Breast epithelium (tissue), 4 donors: ENCODE data around the gene YTHDF2. TPM values are rescaled to one million over a fixed set of nuclear protein-coding genes. Genes with fewer than 3 reads are reported as not detected.
A peak's percentile ranks its signal among the peaks of the same experiment; 100 is the strongest.
"Not testable (repeated sequence)": the region's sequence is repeated elsewhere in the genome, so short reads cannot be mapped to it uniquely, and the experiment has no call there.

Experiments used
- DNase-seq, 2 donors: peaks; one replicate each; pipeline ENCODE4 v3.0.0-alpha.2; 2019; ENCODE audit warnings: low spot score in 2 of 2
- H3K27ac ChIP-seq, 2 donors: fragments of 200-600 bp; sonication (generic) in 1 of 2; one replicate each; pipeline ENCODE4 v1.5.1; 2016 to 2019; ENCODE audit warnings: mild to moderate bottlenecking in 1 of 2
- H3K27me3 ChIP-seq, 2 donors: fragments of 200-600 bp; sonication (generic) in 1 of 2; one replicate each; pipeline versions ENCODE4 v1.5.1 to v1.6.0; 2017 to 2019; ENCODE audit warnings: control low read depth in 1 of 2, mild to moderate bottlenecking in 1 of 2
- H3K36me3 ChIP-seq: fragments of 200-600 bp; one replicate; pipeline ENCODE4 v1.5.1; 2019
- H3K4me1 ChIP-seq, 2 donors: fragments of 200-600 bp; sonication (generic); one replicate each; pipeline ENCODE4 v1.5.1; 2016 to 2019; ENCODE audit warnings: control low read depth in 1 of 2
- H3K4me3 ChIP-seq, 3 donors: fragments of 200-600 bp; sonication (generic); 1 replicate in 2 of 3; 2 replicates in 1 of 3; pipeline ENCODE4 v1.5.1; 2016 to 2019; ENCODE audit warnings: mild to moderate bottlenecking in 3 of 3, moderate library complexity in 2 of 3
- H3K9me3 ChIP-seq, 2 donors: fragments of 200-600 bp; sonication (generic) in 1 of 2; one replicate each; pipeline ENCODE4 v1.5.1; 2016 to 2019; ENCODE audit warnings: control low read depth in 1 of 2
- POLR2A ChIP-seq: fragments of 450-650 bp; IDR thresholded peaks from one replicate; pipeline ENCODE4 v1.6.1; 2016; ENCODE audit warnings: antibody characterized with exemption, mild to moderate bottlenecking, moderate library complexity
- POLR2AphosphoS5 ChIP-seq, 3 donors: sonication (generic); formaldehyde crosslinking; IDR thresholded peaks; one replicate each; pipeline ENCODE4 v1.6.1; 2017; ENCODE audit warnings: antibody characterized with exemption in 3 of 3
- intact Hi-C: fragments of 100-400 bp; cut with DNase I; formaldehyde crosslinking; loops from one replicate; pipeline ENCODE4 v1.15.1; 2023; ENCODE audit warnings: low total_unique reads
- total RNA-seq, 3 donors: library from RNA; depleted of rRNA; stranded (reverse); fragments of >200 nt; gene quantifications; one replicate each; pipeline ENCODE4 v1.1.0, GENCODE V29; 2016
- TF ChIP-seq, protein P1 (sequence below), 3 donors: fragments of 450-650 bp; IDR thresholded peaks; one replicate each; pipeline ENCODE4 v1.5.1; 2016 to 2017; ENCODE audit warnings: antibody characterized with exemption in 3 of 3, mild to moderate bottlenecking in 3 of 3, moderate library complexity in 3 of 3

The YTHDF2 gene
- total RNA-seq, 3 donors from 2014 or later, result 43.5 to 74.1 (median 66.5) TPM

- H3K9me3 ChIP-seq, result no peaks in the 10 kb centered on the region
- H3K27me3 ChIP-seq, result no peaks in the 10 kb centered on the region
- peak in 1 of 2 donors; percentile 17 for DNase-seq
- H3K27ac ChIP-seq, result no peak overlapping the region
- H3K4me1 ChIP-seq, result no peaks in the 10 kb centered on the region
- intact Hi-C loops, result no loop called here
- no peak overlapping the region for H3K4me3 ChIP-seq
- TF ChIP-seq POLR2AphosphoS5 (IDR thresholded peaks at IDR 0.05) (no peak), POLR2A (no peak)
- TF ChIP-seq, protein P1, sequence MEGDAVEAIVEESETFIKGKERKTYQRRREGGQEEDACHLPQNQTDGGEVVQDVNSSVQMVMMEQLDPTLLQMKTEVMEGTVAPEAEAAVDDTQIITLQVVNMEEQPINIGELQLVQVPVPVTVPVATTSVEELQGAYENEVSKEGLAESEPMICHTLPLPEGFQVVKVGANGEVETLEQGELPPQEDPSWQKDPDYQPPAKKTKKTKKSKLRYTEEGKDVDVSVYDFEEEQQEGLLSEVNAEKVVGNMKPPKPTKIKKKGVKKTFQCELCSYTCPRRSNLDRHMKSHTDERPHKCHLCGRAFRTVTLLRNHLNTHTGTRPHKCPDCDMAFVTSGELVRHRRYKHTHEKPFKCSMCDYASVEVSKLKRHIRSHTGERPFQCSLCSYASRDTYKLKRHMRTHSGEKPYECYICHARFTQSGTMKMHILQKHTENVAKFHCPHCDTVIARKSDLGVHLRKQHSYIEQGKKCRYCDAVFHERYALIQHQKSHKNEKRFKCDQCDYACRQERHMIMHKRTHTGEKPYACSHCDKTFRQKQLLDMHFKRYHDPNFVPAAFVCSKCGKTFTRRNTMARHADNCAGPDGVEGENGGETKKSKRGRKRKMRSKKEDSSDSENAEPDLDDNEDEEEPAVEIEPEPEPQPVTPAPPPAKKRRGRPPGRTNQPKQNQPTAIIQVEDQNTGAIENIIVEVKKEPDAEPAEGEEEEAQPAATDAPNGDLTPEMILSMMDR (IDR thresholded peaks at IDR 0.05), result no peak
- no peaks in the 10 kb centered on the region for H3K36me3 ChIP-seq
Observed at GRCh38 chr1:28783363-28783762, 46.6 kb downstream of the YTHDF2 start.

DNA sequence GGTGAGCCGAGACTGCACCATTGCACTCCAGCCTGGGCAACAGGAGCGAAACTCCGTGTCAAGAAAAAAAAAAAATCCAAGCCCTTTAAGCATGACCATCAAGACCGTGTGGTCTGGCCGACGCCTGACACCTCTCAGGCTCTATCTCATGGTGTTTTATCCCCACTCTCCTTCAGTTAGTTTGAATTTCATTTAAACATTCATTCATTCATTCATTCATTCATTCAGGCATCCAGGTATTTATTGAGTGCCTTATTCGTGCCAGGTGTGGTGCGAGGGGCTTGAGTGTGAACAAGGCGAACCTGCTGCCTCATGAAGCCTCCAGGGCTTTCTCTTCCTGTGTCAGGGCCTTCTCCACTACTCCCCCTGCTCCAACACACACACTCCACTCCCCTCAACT, 52.7 kb downstream of the YTHDF2 start:
- DNase-seq, result no peak
- Histone ChIP-seq H3K9me3 (no peaks in the 10 kb centered on the region), H3K4me1 (no peaks in the 10 kb centered on the region), H3K27ac (no peak overlapping the region), H3K36me3 (no peaks in the 10 kb centered on the region), H3K27me3 (no peaks in the 10 kb centered on the region), H3K4me3 (no peak overlapping the region)
- no peak for TF ChIP-seq POLR2A
- TF ChIP-seq, protein P1 (IDR thresholded peaks at IDR 0.05), result no peak
- intact Hi-C loops, result no loop called here

GRCh38 chr1:28789816-28790215, 53.1 kb downstream of the YTHDF2 start:
- peak in 1 of 2 donors; percentile 15 for DNase-seq
- H3K36me3 ChIP-seq, result no peaks in the 10 kb centered on the region
- intact Hi-C loops, result no loop called here
- H3K9me3 ChIP-seq, result no peaks in the 10 kb centered on the region
- no peak overlapping the region for H3K4me3 ChIP-seq
- no peaks in the 10 kb centered on the region for H3K4me1 ChIP-seq
- H3K27me3 ChIP-seq, result no peaks in the 10 kb centered on the region
- no peak for TF ChIP-seq POLR2AphosphoS5 (IDR thresholded peaks at IDR 0.05)
- TF ChIP-seq, protein P1 (IDR thresholded peaks at IDR 0.05), result no peak
- no peak for TF ChIP-seq POLR2A
- no peak overlapping the region for H3K27ac ChIP-seq

DNA sequence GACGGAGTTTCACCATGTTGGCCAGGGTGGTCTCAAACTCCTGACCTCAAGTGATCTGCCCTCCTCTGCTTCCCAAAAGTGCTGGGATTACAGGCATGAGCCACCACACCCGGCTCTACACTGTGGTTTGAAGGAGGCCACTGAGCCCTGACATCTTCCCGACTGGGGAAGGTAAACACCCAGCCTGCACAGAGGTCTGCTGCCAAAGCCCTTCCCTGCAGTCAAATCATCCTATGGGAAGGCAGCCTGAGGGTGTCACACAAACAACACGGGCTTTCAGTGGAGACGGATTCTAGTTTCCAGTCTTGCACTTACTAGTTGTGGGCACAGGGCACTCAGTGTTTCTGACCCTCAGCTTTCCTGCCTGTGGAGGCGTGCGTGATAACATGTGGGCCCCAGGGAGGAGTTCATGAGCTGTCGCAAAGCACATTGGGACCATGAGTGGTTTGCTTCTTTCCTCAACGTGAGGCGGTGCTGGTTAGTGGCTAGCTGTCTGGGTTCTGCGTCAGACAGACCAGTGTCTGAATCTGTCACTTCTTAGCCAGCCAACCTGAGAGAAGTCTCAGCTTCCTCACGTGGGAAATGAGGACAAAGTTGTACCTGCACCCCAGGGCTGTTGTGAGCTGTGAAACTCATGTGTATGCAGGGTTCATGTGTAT, 53.8 kb downstream of the YTHDF2 start:
- Histone ChIP-seq H3K4me3 (no peak overlapping the region), H3K27ac (no peak overlapping the region), H3K36me3 (no peaks in the 10 kb centered on the region), H3K9me3 (no peaks in the 10 kb centered on the region), H3K4me1 (no peaks in the 10 kb centered on the region), H3K27me3 (no peaks in the 10 kb centered on the region)
- intact Hi-C loops, result no loop called here
- TF ChIP-seq, protein P1 (IDR thresholded peaks at IDR 0.05), result no peak
- TF ChIP-seq POLR2A (no peak), POLR2AphosphoS5 (IDR thresholded peaks at IDR 0.05) (no peak)
- peak in 1 of 2 donors; percentile 33 for DNase-seq

DNA sequence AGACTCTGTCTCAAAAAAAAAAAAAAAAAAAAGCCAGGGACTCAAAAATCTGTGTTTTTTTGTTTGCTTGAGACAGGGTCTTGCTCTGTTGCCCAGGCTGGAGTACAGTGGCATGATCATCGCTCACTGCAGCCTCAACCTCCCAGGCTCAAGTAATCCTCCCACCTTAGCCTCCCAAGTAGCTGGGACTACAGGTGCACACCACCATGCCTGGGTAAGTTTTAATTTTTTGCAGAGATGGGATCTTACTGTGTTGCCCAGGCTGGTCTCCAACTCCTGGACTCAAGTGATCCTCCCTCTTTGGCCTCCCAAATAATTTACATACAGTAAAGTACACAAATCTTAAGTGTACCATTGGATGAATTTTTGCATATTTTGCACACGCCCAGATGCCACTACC, 55.2 kb downstream of the YTHDF2 start:
- H3K4me3 ChIP-seq, H3K27me3 ChIP-seq, DNase-seq, H3K36me3 ChIP-seq, intact Hi-C loops, H3K27ac ChIP-seq, H3K4me1 ChIP-seq, H3K9me3 ChIP-seq: not testable (repeated sequence)
